Peyer's patch (tissue), 4 donors: ENCODE results near the gene RHBG.

Source experiments
- CTCF ChIP-seq, 6 experiments: fragments of 450-650 bp in 4 of 6; fragments of 200-600 bp in 2 of 6; sonication (generic) in 1 of 6; IDR thresholded peaks; one replicate each; pipeline ENCODE4 v1.5.1; 2017 to 2019; ENCODE audit warnings: antibody characterized with exemption in 6 of 6, mild to moderate bottlenecking in 3 of 6, moderate library complexity in 1 of 6
- POLR2A ChIP-seq, 2 donors: fragments of 450-650 bp; IDR thresholded peaks; one replicate each; pipeline ENCODE4 v1.5.1; 2017; ENCODE audit warnings: antibody characterized with exemption in 2 of 2, mild to moderate bottlenecking in 2 of 2, moderate library complexity in 2 of 2

DNA sequence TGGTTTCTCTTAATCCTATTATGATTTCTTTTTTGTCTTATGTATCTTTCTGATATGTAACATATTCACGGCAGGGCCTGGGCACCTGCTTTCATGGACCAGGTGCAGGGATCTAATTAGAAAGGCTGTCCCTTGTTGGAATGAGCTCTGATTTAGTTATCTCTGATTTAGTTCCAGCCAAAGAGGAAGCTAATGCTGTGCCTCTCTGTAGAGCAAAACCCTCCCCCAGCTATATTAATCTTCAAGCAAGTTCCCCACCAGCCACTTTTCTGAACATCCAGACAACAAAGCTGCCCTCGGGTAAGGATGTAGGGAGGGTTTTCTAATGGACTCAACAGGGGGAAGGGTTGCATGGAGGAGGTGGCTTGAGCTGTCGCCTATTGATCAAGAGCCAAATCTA is 24.6 kb upstream of the RHBG start:
- TF ChIP-seq CTCF (IDR thresholded peaks at IDR 0.05): no peak
- no peak for TF ChIP-seq POLR2A (IDR thresholded peaks at IDR 0.05)
